ENCODE data around the gene PTGES3L. TPM values are rescaled to one million over a fixed set of nuclear protein-coding genes. Genes with fewer than 3 reads are reported as not detected.

PTGES3L gene
- total RNA-seq, 1 donor from 2014 or later: 1.3 TPM

DNA sequence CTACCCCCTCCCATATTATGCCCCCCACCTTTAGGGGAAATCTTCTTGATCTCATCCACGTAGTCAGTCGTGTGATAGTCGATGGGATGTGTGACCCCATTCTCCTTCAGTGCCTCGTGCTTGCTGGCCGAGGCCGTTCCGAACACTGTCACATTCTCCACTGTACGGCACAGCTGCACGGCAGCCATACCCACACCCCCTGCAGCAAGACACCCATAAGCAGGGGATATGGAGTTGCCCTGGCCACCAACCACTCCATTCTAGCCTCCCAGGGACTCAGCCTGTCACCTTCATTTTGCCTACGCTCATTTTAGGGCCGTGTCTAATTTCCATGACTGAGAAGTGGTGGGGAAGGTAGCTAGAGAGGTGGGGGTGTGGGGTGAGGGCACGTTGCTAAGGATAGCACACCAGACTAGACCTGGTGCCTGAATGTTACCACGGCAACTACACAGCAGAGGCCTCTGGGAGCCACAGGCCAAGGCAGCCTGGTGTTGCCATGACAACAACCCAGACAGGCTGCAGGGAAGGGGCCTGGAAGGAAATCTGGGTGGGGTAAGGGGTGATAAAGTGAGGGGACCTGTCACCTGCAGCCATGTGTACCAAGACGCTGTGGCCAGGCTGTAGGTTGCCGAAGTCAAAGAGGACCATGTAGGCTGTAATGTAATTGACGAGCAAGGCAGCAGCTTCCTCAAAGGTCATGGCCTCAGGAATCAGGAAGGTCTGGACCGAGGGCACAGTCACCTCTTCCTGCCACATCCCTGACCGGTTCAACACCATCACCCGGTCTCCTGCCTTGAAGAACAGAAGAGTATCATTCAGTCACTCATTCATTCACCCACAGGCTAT, 38.4 kb upstream of the PTGES3L start:
- no peak for DNase-seq (ENCODE audit: low read depth)
- H3K4me3 ChIP-seq (ENCODE audit: low read depth, low read length): no peak overlapping the region
- TF ChIP-seq, protein P1, sequence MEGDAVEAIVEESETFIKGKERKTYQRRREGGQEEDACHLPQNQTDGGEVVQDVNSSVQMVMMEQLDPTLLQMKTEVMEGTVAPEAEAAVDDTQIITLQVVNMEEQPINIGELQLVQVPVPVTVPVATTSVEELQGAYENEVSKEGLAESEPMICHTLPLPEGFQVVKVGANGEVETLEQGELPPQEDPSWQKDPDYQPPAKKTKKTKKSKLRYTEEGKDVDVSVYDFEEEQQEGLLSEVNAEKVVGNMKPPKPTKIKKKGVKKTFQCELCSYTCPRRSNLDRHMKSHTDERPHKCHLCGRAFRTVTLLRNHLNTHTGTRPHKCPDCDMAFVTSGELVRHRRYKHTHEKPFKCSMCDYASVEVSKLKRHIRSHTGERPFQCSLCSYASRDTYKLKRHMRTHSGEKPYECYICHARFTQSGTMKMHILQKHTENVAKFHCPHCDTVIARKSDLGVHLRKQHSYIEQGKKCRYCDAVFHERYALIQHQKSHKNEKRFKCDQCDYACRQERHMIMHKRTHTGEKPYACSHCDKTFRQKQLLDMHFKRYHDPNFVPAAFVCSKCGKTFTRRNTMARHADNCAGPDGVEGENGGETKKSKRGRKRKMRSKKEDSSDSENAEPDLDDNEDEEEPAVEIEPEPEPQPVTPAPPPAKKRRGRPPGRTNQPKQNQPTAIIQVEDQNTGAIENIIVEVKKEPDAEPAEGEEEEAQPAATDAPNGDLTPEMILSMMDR (conservative IDR thresholded peaks at IDR 0.05; ENCODE audit: low read depth, low read length): no peak

DNA sequence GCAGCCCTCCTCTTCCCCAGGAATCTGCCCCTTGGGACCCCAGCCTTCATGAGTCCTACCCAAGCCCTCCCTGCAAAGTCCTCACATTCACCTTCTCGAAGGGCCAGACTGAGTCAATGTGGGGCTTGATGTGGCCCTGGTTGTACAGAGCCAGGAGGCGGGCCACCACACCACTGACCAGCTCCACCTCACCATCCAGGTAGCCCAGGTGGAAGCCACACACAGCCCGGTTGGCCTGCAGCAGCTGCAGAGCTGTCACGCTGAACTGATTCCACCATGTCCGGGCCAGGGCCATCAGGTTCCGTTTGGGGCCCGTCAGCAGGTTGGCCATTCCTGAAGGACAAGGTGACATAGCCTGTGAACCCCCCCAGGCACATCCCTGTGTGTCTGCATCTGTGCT, 36.3 kb upstream of the PTGES3L start:
- TF ChIP-seq, protein P1 (conservative IDR thresholded peaks at IDR 0.05; ENCODE audit: low read depth, low read length): no peak

DNA sequence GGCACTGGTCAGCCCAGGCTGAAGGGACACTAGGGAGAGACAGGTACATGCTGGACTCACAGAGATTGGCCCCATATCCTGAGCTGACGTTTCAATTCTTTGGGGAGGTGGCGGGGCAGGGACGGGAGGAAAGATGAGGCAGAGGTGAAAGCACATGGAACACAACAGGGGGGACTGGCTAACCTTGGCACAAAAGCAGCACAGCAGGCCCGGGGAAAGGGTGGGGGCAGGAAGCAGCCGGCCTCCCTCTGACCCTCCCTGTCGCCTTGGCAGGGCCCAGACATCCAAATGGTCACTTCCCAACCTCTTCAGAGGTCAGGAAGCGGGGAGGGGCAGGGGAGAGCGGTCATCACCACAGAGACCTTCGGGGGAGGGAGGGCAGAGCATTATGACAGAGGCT, 35.7 kb upstream of the PTGES3L start:
- no peak overlapping the region for H3K4me3 ChIP-seq (ENCODE audit: low read depth, low read length)
- TF ChIP-seq, protein P1 (conservative IDR thresholded peaks at IDR 0.05; ENCODE audit: low read depth, low read length): no peak
- DNase-seq (ENCODE audit: low read depth): no peak

More for the DNA sequence above, 36.3 kb upstream of the PTGES3L start:
- no peak for DNase-seq (ENCODE audit: low read depth)
- H3K4me3 ChIP-seq (ENCODE audit: low read depth, low read length): no peak overlapping the region

DNA sequence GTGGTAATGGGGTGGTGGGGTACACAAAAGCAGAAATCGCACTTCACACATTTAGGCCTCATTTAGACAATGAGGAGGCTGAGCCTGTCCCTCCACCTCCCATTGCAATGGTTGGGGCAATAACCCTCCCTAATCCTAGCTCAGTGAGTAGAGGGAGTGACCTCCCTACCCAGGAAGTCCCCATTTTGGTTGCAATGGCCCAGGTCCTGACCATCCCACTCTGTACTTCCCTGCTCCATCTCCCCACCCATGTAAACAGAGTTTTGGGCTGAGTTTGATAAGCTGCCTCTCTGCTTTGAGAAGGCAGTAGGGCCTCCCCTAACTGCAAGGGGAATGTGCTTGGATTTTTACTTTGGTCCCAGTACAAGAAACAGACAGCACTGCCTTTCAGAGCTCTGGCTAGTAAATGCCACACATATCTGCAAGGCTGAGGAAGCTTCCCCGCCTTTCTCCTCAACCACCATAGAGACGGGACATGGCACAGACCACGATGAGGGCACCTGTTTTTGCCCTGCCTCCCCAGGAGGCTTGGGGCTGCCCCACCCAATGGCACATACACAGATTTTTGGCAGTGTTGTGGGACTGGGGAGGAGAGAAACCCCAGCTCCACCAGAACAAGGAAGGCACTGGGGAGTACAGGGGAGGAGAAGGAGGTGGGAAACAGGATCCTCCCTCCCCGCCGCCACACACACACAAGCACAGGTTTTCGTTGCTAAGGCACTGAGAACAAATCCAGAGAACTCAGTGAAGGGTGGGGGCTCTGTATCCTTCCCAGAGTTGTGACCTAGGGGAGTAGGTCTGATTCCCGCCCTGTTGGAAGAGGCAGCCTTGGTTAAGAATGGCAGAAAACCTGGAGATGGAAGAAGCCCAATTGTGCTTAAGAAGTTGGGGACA, 35.0 kb upstream of the PTGES3L start:
- no peak overlapping the region for H3K4me3 ChIP-seq (ENCODE audit: low read depth, low read length)
- TF ChIP-seq, protein P1 (conservative IDR thresholded peaks at IDR 0.05; ENCODE audit: low read depth, low read length): no peak
- no peak for DNase-seq (ENCODE audit: low read depth)

DNA sequence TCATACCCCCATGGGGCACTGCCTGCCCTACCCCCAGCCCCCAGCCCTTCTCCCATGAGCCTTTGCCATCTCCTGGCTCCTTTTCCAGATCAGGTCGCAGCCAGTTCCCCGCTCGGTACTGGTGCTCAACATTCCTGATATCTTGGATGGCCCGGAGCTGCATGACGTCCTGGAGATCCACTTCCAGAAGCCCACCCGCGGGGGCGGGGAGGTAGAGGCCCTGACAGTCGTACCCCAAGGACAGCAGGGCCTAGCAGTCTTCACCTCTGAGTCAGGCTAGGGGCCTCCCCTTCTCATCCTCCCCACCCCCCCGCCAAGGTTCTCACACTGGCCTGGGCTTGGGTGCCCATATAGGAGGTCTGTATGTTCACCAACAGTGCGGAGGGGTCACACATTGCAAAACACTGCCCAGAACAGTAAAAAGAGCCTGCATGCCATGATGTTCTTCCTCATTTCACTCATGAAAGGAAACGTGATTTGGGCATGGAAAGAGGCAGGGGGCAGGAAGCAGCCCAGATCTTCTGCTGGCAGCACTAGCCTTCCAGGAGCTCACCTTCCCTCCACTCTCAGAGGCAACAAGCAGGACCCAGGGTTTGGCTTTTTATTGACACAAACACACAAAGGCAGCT, 34.3 kb upstream of the PTGES3L start:
- H3K4me3 ChIP-seq (ENCODE audit: low read depth, low read length): no peak overlapping the region
- DNase-seq (ENCODE audit: low read depth): no peak
- TF ChIP-seq, protein P1 (conservative IDR thresholded peaks at IDR 0.05; ENCODE audit: low read depth, low read length): no peak

DNA sequence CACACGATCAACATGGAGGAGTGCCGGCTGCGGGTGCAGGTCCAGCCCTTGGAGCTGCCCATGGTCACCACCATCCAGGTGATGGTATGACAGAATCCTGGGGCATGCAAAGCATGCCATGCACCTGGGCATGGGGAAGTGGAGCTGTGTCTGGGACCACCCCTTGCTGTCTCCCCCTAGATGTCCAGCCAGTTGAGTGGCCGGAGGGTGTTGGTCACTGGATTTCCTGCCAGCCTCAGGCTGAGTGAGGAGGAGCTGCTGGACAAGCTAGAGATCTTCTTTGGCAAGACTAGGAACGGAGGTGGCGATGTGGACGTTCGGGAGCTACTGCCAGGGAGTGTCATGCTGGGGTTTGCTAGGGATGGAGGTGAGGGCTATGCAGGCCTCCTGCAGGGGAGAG, 33.4 kb upstream of the PTGES3L start:
- TF ChIP-seq, protein P1 (conservative IDR thresholded peaks at IDR 0.05; ENCODE audit: low read depth, low read length): no peak
- no peak overlapping the region for H3K4me3 ChIP-seq (ENCODE audit: low read depth, low read length)
- DNase-seq (ENCODE audit: low read depth): no peak

Data from epithelial cell of proximal tubule (primary cell).